Calu3 (cell line): ENCODE data around the gene IL12B. TPM values are rescaled to one million over a fixed set of nuclear protein-coding genes. Genes with fewer than 3 reads are reported as not detected.
"Not testable (repeated sequence)": the region's sequence is repeated elsewhere in the genome, so short reads cannot be mapped to it uniquely, and the experiment has no call there.

ENCODE experiments used
- Bru-seq: library from RNA; stranded (reverse); fragments of 400-500 nt; gene quantifications from one replicate; lab custom pipeline; 2021; lab: Mats Ljungman, UMichigan
- BruChase-seq, 2 experiments: library from RNA; stranded (reverse); fragments of 400-500 nt; gene quantifications; one replicate each; lab custom pipeline; 2021; lab: Mats Ljungman, UMichigan
- BruUV-seq: library from RNA; stranded (reverse); fragments of 400-500 nt; replicated peaks from 2 replicates; lab custom pipeline; 2021; lab: Mats Ljungman, UMichigan
- CTCF ChIA-PET: fragments of 300-600 bp; sonication (Branson Sonifier 250); formaldehyde crosslinking; loops from one replicate; lab custom pipeline; 2022; ENCODE audit warnings: antibody characterized with exemption; lab: Charles Lee
- DNase-seq: peaks from one replicate; pipeline ENCODE4 v3.0.0; 2022
- H3K27ac Mint-ChIP-seq: one replicate; pipeline ENCODE4 v1.8.0; 2022; ENCODE audit warnings: mixed read lengths; ENCODE audit not compliant: unreplicated experiment
- H3K27me3 Mint-ChIP-seq: one replicate; pipeline ENCODE4 v1.8.0; 2022; ENCODE audit warnings: mixed read lengths; ENCODE audit not compliant: unreplicated experiment
- H3K36me3 Mint-ChIP-seq: one replicate; pipeline ENCODE4 v1.8.0; 2022; ENCODE audit warnings: mild to moderate bottlenecking, moderate library complexity, mixed read lengths; ENCODE audit not compliant: insufficient read depth, unreplicated experiment
- H3K4me1 Mint-ChIP-seq: one replicate; pipeline ENCODE4 v1.8.0; 2022; ENCODE audit warnings: mild to moderate bottlenecking, low read depth, mixed read lengths; ENCODE audit not compliant: unreplicated experiment
- H3K4me3 Mint-ChIP-seq: one replicate; pipeline ENCODE4 v1.8.0; 2022; ENCODE audit warnings: mild to moderate bottlenecking, low read depth, moderate library complexity, mixed read lengths; ENCODE audit not compliant: unreplicated experiment
- H3K9me3 Mint-ChIP-seq: one replicate; pipeline ENCODE4 v1.8.0; 2022; ENCODE audit warnings: low read depth, mixed read lengths; ENCODE audit not compliant: unreplicated experiment
- CTCF ChIP-seq: fragments of 200-600 bp; IDR thresholded peaks from one replicate; pipeline ENCODE4 v1.8.0; 2022; ENCODE audit warnings: antibody characterized with exemption; ENCODE audit not compliant: unreplicated experiment
- intact Hi-C: fragments of 100-400 bp; cut with micrococcal nuclease; formaldehyde crosslinking; loops from one replicate; pipeline ENCODE4 v1.10.0; 2022; ENCODE audit not compliant: unreplicated experiment
- long read RNA-seq: library from polyadenylated mRNA; stranded (forward); transcript quantifications from one replicate; pipeline ENCODE4 v2.0.0, GENCODE V29; 2022
- total RNA-seq: library from RNA; stranded (reverse); gene quantifications from 2 replicates; pipeline ENCODE4 v1.2.3, GENCODE V29; 2022

IL12B gene
- total RNA-seq (not detected in 2 replicates), Bru-seq, nascent RNA (not detected), BruChase-seq, experiment 1, labeled RNA remaining after a 6-hour chase (not detected), BruChase-seq, experiment 2, labeled RNA remaining after a 2-hour chase (not detected)
- long read RNA-seq, result 0 reads

- Mint-ChIP-seq H3K27ac (no peak within 1 kb of the TSS), H3K4me3 (peak within 1 kb of the TSS; percentile 76), H3K4me1 (peaks cover 11% of the 10 kb centered on the region), H3K9me3 (no peaks in the 10 kb centered on the region), H3K27me3 (peaks cover 95% of the 10 kb centered on the region), H3K36me3 (peaks cover 7% of the 10 kb centered on the region)
- TF ChIP-seq CTCF, result no peak
- CTCF ChIA-PET, result no interaction called here
- no TSS peak for BruUV-seq
- no peak for DNase-seq
- intact Hi-C loops, result loop anchor here (5.0 to 10.0 kb wide), 2 partner anchors 585 to 657 kb away; partner anchors contain the start of gene ADRA1B
Measured at GRCh38 chr5:159330131-159330800, at the start of gene IL12B. Gene IL12B (minus strand): TSS chr5:159330487. CDS start chr5:159326782, 3,705 bp downstream.

GRCh38 chr5:159377653-159378052 is 47.4 kb upstream of the IL12B start:
- intact Hi-C loops, result no loop called here
- no peaks in the 10 kb centered on the region for H3K36me3 Mint-ChIP-seq
- no peak overlapping the region for H3K27ac Mint-ChIP-seq
- H3K4me1 Mint-ChIP-seq, result no peaks in the 10 kb centered on the region
- peaks cover 8% of the 10 kb centered on the region for H3K27me3 Mint-ChIP-seq
- H3K9me3 Mint-ChIP-seq, result peaks cover 15% of the 10 kb centered on the region
- no peak for TF ChIP-seq CTCF
- no peak overlapping the region for H3K4me3 Mint-ChIP-seq
- no TSS peak for BruUV-seq
- no peak for DNase-seq
- CTCF ChIA-PET, result no interaction called here

- H3K4me3 Mint-ChIP-seq, intact Hi-C loops, DNase-seq, BruUV-seq, H3K36me3 Mint-ChIP-seq, H3K9me3 Mint-ChIP-seq, H3K27ac Mint-ChIP-seq, CTCF ChIA-PET: not testable (repeated sequence)
- peaks cover 13% of the 10 kb centered on the region for H3K27me3 Mint-ChIP-seq
- peaks cover 13% of the 10 kb centered on the region for H3K4me1 Mint-ChIP-seq
Measured at GRCh38 chr5:159367866-159368265, 37.6 kb upstream of the IL12B start.

GRCh38 chr5:159366776-159367175 is 36.5 kb upstream of the IL12B start:
- CTCF ChIA-PET, H3K4me3 Mint-ChIP-seq, BruUV-seq, H3K9me3 Mint-ChIP-seq, H3K27ac Mint-ChIP-seq, intact Hi-C loops, DNase-seq, H3K36me3 Mint-ChIP-seq: not testable (repeated sequence)
- Mint-ChIP-seq H3K4me1 (peaks cover 13% of the 10 kb centered on the region), H3K27me3 (peaks cover 13% of the 10 kb centered on the region)

- Mint-ChIP-seq H3K9me3 (no peaks in the 10 kb centered on the region), H3K4me3 (no peak overlapping the region), H3K27me3 (peaks cover 30% of the 10 kb centered on the region), H3K27ac (no peak overlapping the region), H3K4me1 (peaks cover 12% of the 10 kb centered on the region), H3K36me3 (no peaks in the 10 kb centered on the region)
- intact Hi-C loops, result no loop called here
- BruUV-seq, result no TSS peak
- no peak for TF ChIP-seq CTCF
- no peak for DNase-seq
- CTCF ChIA-PET, result no interaction called here
Measured at GRCh38 chr5:159362220-159362619, 31.9 kb upstream of the IL12B start.

GRCh38 chr5:159359871-159360270 is 29.6 kb upstream of the IL12B start:
- H3K9me3 Mint-ChIP-seq, intact Hi-C loops, DNase-seq, H3K4me3 Mint-ChIP-seq, BruUV-seq, H3K36me3 Mint-ChIP-seq, H3K4me1 Mint-ChIP-seq, CTCF ChIA-PET, H3K27ac Mint-ChIP-seq: not testable (repeated sequence)
- peaks cover 48% of the 10 kb centered on the region for H3K27me3 Mint-ChIP-seq
